Ectodermal cell (in vitro differentiated cells): ENCODE results near the gene BCL11B.

Experiments
- H3K27ac ChIP-seq: 2 replicates; pipeline ENCODE4 v1.7.0; 2013; ENCODE audit warnings: mild to moderate bottlenecking, low read depth, low read length; ENCODE audit not compliant: insufficient read depth, poor library complexity, severe bottlenecking
- H3K27me3 ChIP-seq: 2 replicates; pipeline ENCODE4 v1.7.0; 2013; ENCODE audit warnings: mild to moderate bottlenecking, low read length; ENCODE audit not compliant: insufficient read depth, control insufficient read depth, poor library complexity, severe bottlenecking
- H3K36me3 ChIP-seq: one replicate; pipeline ENCODE4 v1.7.0; 2013; ENCODE audit warnings: low read length; ENCODE audit not compliant: control insufficient read depth, insufficient read depth
- H3K4me1 ChIP-seq: one replicate; pipeline ENCODE4 v1.7.0; 2013; ENCODE audit warnings: low read length; ENCODE audit not compliant: control insufficient read depth, insufficient read depth
- H3K4me3 ChIP-seq: 2 replicates; pipeline ENCODE4 v1.7.0; 2013; ENCODE audit warnings: low read depth, low read length, control low read depth; ENCODE audit not compliant: insufficient read depth
- H3K9me3 ChIP-seq: 2 replicates; pipeline ENCODE4 v1.7.0; 2013; ENCODE audit warnings: mild to moderate bottlenecking, low read length, moderate library complexity; ENCODE audit not compliant: control insufficient read depth
- WGBS, 2 experiments: methylation state at CpG; one replicate each; pipeline ENCODE4 v1.1.7; 2013; ENCODE audit warnings: missing lambda C conversion rate in 2 of 2; 5-methylcytosine and 5-hydroxymethylcytosine counted together

Gene BCL11B

GRCh38 chr14:99147366-99147740 lies 124.6 kb downstream of the BCL11B start:
- H3K36me3 ChIP-seq, result no peaks in the 10 kb centered on the region
- H3K27me3 ChIP-seq, result no peaks in the 10 kb centered on the region
- no peak overlapping the region for H3K4me3 ChIP-seq
- no peaks in the 10 kb centered on the region for H3K9me3 ChIP-seq
- H3K4me1 ChIP-seq, result peaks cover 3% of the 10 kb centered on the region
- H3K27ac ChIP-seq, result no peak overlapping the region
- WGBS, 2 experiments, result 85 to 90% methylated on average over 5 of the region's 5 CpGs

GRCh38 chr14:99146616-99147365 lies 125.2 kb downstream of the BCL11B start:
- Histone ChIP-seq H3K9me3 (no peaks in the 10 kb centered on the region), H3K27ac (no peak overlapping the region), H3K4me1 (peaks cover 3% of the 10 kb centered on the region), H3K4me3 (no peak overlapping the region), H3K27me3 (no peaks in the 10 kb centered on the region), H3K36me3 (no peaks in the 10 kb centered on the region)
- WGBS, 2 experiments, result 91 to 94% methylated on average over 27 of the region's 27 CpGs

GRCh38 chr14:99145307-99145706 lies 126.7 kb downstream of the BCL11B start:
- Histone ChIP-seq H3K9me3 (no peaks in the 10 kb centered on the region), H3K27ac (no peak overlapping the region), H3K27me3 (no peaks in the 10 kb centered on the region), H3K36me3 (no peaks in the 10 kb centered on the region), H3K4me3 (no peak overlapping the region), H3K4me1 (peaks cover 3% of the 10 kb centered on the region)
- WGBS, 2 experiments, result 93 to 94% methylated on average over 4 of the region's 4 CpGs

DNA sequence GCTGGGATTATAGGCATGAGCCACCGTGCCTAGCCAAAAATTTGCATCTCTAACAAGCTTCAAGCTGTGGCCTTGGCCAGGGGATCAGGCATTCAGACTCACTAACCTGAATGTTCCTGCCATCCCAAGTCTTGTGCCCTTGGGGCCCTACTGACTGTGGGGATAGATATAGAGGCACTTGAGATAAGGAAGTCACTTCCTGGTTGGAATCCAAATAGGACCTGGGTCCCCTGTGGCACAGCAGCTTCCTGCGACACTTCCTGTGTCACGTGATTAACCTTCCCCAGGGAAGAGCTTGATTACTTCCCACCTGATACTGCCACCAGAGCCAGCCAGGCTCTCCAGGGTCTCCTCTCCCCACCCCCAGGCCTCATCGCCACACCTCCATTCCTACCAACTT lies 128.2 kb downstream of the BCL11B start:
- H3K27ac ChIP-seq, result no peak overlapping the region
- WGBS, 2 experiments, result 82 to 83% methylated on average over 4 of the region's 4 CpGs
- H3K9me3 ChIP-seq, result no peaks in the 10 kb centered on the region
- H3K36me3 ChIP-seq, result no peaks in the 10 kb centered on the region
- H3K4me1 ChIP-seq, result peaks cover 3% of the 10 kb centered on the region
- no peak overlapping the region for H3K4me3 ChIP-seq
- H3K27me3 ChIP-seq, result no peaks in the 10 kb centered on the region

DNA sequence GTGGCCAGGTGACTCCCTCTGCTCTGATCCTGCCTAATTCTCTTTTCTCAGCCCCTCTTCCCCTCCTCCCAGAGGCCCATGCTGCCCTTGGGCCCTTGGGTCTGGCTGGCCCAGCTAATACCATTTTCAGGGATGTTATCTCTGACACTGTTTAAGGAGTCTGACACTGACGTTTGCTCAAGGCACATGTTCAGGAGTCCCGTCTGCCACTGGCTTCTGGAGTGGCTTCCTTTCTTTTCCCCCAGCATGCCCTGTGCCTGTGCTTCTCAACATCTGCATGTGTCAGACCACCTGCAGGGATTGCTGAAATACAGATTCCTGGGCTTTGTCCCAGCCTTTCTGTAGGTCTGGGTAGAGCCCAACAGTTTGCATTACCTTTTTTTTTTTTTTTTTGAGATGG lies 128.9 kb downstream of the BCL11B start:
- WGBS, 2 experiments, result 57 to 66% methylated on average over 2 of the region's 2 CpGs
- no peaks in the 10 kb centered on the region for H3K27me3 ChIP-seq
- H3K36me3 ChIP-seq, result no peaks in the 10 kb centered on the region
- peaks cover 3% of the 10 kb centered on the region for H3K4me1 ChIP-seq
- no peaks in the 10 kb centered on the region for H3K9me3 ChIP-seq
- no peak overlapping the region for H3K27ac ChIP-seq
- no peak overlapping the region for H3K4me3 ChIP-seq

DNA sequence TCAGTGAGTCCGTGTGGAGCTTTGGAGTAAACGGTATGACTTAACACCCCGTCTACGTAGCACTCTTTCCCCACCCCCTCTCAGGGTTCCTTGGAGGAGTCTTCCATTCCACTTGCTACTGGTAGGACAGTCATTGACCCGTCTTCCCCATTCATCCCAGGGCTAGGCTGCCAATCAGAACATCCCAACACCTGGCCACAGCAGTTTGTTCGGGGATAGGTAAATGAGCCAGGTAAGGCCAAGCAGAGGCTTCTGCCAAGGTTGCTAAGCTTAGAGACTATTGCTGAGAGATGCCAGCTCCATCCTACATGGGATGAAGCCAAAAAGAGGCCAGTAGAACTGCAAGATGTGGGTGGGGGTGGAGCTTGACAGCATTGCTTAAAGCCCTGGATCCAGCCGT lies 130.8 kb downstream of the BCL11B start:
- Histone ChIP-seq H3K27ac (no peak overlapping the region), H3K36me3 (no peaks in the 10 kb centered on the region), H3K4me1 (peaks cover 3% of the 10 kb centered on the region), H3K27me3 (no peaks in the 10 kb centered on the region), H3K4me3 (no peak overlapping the region), H3K9me3 (no peaks in the 10 kb centered on the region)
- whole genome bisulfite sequencing, 2 experiments, result 91 to 97% methylated on average over 7 of the region's 7 CpGs

DNA sequence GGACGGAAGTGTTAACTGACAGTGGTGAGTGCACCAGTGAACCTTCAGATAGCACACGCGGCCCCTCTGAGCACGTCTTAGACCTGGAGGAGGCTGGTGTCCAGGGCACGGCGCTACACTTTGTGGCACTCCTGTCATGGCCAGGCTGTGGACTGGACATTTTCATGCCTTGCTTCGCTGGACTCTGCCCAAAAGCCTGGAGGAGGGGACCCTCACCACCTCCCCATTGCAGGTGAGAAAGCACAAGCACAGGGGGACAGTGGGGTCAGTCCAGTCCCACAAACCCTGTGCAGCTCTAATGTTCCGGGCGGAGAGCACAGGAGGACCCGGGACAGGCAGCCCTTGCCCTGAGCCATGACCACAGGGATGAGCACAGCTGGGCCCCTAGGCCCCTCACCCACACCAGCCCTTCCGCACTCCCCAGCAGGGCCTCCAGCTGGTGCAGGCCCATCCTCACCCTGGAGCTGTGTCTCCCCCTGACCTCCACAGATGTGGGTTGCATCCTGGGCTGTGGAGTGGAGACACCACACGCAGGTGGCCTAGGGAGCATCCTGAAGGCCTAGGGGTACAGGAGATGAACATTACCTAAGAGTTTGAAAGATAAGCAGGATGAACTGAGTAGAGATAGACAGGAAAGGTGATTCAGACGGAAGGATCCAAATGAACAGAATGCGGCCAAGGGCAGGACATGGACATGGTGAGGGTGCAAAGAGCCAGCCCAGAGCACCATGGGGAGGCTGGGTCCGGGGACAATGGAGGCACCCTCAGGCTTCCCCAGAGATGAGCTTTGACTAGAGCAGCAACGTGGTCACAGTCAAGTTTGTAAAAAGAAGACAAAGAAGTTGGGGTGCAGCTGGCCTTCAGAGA lies 132.8 kb downstream of the BCL11B start:
- H3K4me1 ChIP-seq, result peaks cover 3% of the 10 kb centered on the region
- H3K36me3 ChIP-seq, result no peaks in the 10 kb centered on the region
- H3K27ac ChIP-seq, result no peak overlapping the region
- no peak overlapping the region for H3K4me3 ChIP-seq
- WGBS, 2 experiments, result 93 to 94% methylated on average over 16 of the region's 16 CpGs
- H3K27me3 ChIP-seq, result no peaks in the 10 kb centered on the region
- H3K9me3 ChIP-seq, result no peaks in the 10 kb centered on the region

DNA sequence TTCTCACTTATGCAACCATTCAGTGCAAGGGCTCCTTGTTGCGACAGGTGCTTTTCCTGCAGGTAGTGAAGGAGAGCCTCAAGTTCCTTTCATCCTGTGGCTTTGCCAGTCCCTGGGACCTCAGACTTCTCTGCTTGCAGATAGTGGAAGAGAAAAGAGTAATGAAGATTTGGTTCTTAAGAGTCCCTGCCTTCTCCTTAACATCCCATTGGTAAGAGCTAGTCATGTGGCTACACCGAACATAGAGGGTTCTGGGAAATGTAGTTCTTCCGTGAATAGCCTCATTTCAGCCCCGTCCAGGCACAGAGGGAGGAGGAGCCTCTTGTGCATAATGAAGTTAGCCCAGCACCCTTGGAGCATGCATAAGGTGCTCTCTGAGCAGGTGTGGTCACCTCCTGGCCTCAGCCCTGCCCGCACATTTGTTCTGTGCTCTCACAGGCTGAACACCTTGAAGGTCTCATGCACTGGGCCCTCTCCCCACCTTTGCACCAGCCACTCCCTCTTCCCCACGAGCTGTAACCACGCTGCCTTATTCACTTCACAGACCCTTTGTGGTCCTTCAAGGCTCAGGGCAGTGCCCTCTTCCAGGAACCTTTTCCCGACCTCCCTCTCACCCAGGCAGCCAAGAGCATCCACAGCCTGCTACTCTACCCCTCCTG lies 134.0 kb downstream of the BCL11B start:
- Histone ChIP-seq H3K4me3 (no peak overlapping the region), H3K27ac (no peak overlapping the region), H3K4me1 (peaks cover 3% of the 10 kb centered on the region), H3K27me3 (no peaks in the 10 kb centered on the region), H3K9me3 (no peaks in the 10 kb centered on the region), H3K36me3 (no peaks in the 10 kb centered on the region)
- 86% methylated on average over 8 of the region's 8 CpGs for WGBS, 2 experiments

DNA sequence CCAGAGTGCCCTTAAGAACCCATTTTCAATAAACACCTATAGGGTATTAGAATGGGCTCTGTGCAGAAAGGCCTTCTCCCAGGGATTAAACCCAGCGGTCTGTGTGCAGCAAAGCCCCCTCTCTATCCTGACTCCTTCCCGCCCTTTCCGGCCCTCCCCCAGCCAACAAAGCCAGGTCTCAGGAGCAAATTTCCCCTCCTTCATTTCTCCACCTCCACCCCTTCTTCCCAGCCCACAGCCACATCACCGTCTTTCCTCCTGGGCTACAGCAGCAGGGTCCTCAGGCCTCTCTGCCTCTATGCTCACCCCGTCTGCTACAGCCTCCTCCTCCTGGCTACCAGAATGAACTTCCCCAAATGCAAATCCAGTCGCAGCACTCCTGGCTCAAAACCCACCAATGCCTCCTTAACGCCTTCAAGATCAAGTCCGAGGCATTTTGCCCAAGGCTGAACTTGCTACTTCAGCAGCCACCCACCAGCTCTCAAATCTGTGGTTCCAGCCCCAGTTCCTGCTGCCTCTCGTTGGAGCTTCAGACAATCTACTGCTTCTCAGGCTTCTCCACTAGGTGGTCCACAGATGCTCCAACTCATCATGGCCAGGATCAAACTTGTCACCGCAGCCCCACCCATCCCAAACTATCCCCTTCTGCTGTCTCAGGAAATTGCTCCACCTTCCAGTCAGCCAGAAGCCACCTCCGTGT lies 134.8 kb downstream of the BCL11B start:
- Histone ChIP-seq H3K27ac (no peak overlapping the region), H3K27me3 (no peaks in the 10 kb centered on the region), H3K4me3 (no peak overlapping the region), H3K36me3 (no peaks in the 10 kb centered on the region), H3K9me3 (no peaks in the 10 kb centered on the region), H3K4me1 (peaks cover 5% of the 10 kb centered on the region)
- 87 to 88% methylated on average over 11 of the region's 11 CpGs for WGBS, 2 experiments
